GM18519 (cell line): ENCODE data around the gene ESPNL.
"Not testable (repeated sequence)": the region's sequence is repeated elsewhere in the genome, so short reads cannot be mapped to it uniquely, and the experiment has no call there.

Source experiments
- ATAC-seq: cut with Tn5 transposase; IDR thresholded peaks from one replicate; pipeline ENCODE4 v1.9.1; 2021; ENCODE audit warnings: mild to moderate bottlenecking, moderate library complexity; ENCODE audit not compliant: unreplicated experiment, low FRiP score

ESPNL gene

DNA sequence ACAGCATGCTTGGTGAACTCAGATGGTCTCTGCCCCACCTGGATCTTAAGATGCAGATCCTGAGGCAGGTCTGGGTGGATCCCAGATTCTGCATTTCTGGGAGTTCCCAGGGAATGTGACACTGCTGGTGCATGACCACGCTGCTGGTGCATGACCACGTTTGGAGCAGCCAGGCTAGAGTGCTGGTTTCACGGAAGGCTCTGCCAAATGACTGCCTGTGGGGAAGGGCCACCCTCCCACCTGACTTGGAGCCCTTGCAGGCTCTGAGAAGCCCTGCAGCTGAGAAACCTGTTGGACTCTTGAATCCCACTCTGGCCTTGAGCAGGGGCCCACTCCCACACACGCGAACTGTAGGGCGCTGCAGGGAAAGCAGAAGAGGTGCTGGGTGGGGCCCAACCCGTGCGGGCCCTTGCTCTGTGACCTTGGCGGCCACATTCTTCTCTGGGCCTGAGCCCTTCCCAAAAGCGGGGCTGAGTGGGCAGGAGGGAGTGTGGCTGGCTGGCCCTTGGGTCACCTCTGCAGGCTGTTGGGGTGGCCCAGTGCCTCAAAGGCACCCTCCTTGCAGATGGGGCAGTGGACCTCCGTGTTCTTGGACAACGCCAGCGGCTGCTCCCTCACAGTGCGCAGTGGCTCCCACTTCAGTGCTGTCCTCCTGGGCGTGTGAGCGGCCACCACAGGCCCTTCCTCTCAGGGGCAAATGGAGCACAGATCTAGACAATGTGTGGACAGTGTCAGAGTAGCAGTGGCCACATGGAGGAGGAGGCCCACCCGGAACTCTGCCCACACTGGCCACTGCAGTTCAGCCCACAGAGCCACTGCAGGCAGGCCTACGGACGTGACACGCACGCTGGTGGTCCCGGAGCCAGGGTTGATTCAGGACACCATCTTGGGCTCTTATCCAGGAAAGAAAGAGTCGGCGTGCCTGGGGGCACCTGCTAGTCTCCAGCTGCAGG, 66.5 kb downstream of the ESPNL start:
- ATAC-seq, result no peak

DNA sequence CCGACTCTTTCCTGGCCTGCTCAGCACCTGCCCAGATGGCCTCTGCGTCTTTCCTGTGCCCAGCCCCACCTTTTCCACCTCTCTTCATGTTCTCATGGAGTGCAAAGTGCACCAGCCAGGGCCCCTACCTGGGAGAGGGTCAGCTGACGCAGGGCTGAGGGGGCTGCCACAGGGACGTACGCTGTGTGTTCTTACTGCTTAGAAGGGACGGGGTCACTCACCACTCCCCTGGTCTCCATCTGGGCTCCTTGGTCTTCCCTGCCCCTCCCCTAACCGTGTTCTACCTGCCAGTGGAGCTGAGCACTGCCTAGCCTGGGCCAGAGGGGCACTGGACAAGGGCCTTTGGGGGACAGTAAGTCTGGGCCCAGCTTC, 67.2 kb downstream of the ESPNL start:
- no peak for ATAC-seq

DNA sequence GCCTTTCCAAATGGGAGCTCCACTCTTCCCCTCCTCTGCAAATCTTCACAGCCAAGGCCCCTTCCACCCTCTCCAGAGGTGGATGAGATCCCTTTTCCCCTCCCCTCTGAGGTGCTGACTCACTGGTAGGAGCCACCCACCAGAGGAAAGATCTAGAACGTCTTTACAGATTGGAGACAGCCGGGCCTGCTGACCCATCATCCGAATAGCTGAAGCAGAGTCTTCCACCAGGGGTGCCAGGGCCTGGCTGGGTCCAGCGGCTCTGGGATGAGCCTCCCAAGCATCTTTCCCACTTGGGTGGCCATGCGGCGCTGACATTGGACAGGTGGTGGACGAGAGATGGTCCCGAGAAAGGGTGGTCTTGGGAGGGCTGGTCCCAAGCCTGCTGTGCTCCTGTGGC, 67.6 kb downstream of the ESPNL start:
- ATAC-seq, result no peak

GRCh38 chr2:238168196-238169047, 68.3 kb downstream of the ESPNL start:
- ATAC-seq, result no peak

GRCh38 chr2:238169048-238169707, 69.0 kb downstream of the ESPNL start:
- no peak for ATAC-seq

- no peak for ATAC-seq
Observed at GRCh38 chr2:238169708-238170251, 69.6 kb downstream of the ESPNL start.

GRCh38 chr2:238170386-238171071, 70.4 kb downstream of the ESPNL start:
- ATAC-seq, result no peak

DNA sequence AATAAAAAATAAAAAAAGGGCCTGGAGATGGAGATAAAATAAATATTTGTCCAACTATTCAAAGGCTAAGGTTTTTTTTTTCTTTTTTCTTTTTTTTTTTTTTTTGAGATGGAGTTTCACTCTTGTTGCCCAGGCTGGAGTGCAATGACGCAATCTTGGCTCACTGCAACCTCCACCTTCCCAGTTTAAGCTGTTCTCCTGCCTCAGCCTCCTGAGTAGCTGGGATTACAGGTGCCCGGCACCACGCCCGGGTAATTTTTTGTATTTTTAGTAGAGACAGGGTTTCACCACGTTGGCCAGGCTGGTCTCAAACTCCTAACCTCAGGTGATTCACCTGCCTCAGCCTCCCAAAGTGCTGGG, 70.9 kb downstream of the ESPNL start:
- not testable (repeated sequence) for ATAC-seq

DNA sequence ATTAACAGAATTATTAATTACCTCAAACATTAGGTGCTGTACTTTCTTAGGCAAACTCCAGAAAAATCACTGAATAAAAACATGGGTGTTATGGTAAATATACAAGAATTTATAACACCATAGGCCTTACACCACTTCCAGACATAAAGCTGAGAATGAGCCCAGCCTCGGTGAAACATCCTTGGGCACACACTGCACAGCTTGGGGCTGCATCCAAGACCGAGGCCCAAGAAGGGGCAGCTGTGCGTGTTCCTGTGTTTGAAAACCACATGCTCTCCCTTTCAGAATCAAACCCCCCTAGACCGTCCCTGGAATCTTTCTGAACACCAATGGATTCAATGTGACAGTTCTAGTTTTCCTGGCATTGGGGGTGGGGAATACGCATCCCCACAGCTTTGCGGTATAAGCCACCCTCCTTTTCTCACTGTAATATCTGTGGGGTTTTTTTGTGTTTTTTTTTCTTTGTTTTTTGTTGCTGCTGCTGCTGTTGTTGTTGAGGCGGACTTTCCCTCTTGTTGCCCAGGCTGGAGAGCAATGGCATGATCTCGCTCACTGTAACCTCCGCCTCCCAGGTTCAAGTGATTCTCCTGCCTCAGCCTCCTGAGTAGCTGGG, 71.5 kb downstream of the ESPNL start:
- ATAC-seq, result no peak

DNA sequence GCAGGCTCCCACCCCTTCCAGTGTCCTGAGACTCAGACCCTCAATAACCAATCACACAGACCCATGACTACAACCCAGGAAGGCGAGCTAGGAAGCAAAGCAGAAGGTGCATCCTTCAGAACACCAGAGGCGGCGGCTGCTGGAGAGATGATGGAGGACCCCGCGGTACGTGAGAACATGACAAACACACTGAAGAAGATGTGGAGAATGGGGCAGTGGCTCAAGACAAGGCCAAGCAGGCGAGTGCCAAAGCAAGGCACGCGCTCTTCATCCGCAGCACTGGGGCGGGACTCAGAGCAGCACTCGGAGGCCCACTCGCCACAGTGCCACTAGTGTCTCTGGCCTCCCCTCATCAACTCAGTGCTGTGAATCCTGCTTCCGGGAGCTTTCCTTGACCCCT, 72.3 kb downstream of the ESPNL start:
- ATAC-seq, result no peak

GRCh38 chr2:238173692-238174091, 73.6 kb downstream of the ESPNL start:
- no peak for ATAC-seq

DNA sequence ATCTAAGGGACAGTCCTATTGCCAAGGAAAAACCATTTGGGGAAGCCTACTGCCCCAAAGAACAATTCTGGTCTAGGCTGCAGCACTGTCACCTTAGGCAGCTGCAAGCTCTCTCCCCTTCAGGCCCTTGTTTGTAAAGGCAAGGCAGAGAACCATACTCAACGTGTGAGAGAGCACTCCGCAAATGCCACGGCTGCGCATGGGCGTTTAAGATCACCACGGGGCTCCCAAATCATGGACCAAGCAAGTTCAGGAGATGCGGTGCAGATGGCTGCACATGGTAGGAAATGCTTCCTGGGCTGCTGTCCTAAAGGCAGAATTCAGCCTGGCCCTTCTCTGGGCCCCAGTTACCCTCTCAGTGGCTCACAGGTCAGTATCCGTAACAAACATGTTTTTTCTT, 74.2 kb downstream of the ESPNL start:
- ATAC-seq, result no peak

DNA sequence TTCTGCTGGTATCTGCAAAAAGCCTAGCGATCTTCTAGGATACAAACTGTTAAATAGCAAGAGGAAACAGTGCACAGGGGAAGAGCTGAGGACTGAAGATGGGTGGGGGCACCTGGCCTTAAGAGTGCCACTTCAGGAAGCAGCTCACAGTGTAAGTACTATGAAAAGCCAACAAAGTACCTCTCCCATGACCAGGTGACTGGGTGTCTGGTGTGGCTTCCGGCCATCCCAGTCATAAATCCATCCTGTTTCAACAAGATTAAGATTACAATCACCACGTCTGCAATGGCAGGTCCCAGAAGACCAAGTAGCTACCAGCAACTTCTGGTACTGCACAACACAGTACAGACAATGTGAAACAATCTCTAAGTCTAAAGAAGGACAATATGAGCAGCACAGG, 74.6 kb downstream of the ESPNL start:
- no peak for ATAC-seq

GRCh38 chr2:238176613-238177012, 76.5 kb downstream of the ESPNL start:
- ATAC-seq, result no peak

DNA sequence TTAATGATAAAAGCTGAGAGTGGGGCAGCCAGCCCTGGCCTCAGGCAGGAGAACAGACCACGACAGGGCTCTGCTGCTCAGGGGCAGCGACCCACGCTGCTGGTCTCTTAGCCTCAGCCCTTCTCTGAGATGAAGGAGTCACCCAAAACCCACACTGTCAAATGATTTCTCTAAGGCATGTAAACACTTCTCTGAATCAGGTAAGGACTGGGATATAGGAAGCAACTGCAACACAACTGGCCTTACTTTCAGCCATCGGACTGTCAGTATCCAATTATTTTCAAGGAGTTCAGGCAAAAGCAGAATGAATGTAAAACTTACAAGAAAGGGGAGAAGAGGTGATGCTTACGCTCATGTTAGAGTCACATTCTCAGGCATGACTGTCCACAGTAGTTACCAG, 80.4 kb downstream of the ESPNL start:
- no peak for ATAC-seq

DNA sequence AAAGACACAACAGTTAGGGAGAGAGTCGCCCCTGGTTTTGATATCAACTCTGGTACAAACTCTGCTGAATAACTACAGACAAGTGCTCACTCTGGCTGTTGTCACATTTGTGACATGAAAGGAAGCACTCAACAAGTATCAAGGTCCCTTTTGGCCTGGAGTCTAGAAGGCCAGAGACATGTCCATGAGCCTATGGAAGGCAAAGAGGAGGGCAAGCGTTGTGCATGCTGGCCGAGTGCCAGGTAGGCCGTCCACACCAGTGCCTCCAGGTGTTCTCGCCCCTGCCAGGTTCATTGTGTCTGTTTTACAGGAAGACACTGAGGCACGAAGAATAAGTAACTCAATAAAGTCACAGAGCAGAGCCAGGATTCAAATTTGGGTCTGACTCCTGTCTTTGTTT, 82.2 kb downstream of the ESPNL start:
- ATAC-seq, result no peak
